SK-N-SH treated with all-trans-retinoic acid at 6 μM for 48 hours (cell line): ENCODE measurements around the gene SH3BP4.

Experiments
- ATAC-seq: fragments of 200-7000 bp; cut with Tn5 transposase; 3 replicates; pipeline ENCODE4 v1.9.1; 2020; ENCODE audit warnings: mild to moderate bottlenecking, moderate library complexity
- ARNTL ChIP-seq: fragments of 450-650 bp; formaldehyde crosslinking; IDR thresholded peaks from 2 replicates; pipeline ENCODE4 v1.5.0; 2020; ENCODE audit warnings: low read depth, mild to moderate bottlenecking, moderate library complexity, borderline replicate concordance
- BACH2 ChIP-seq: fragments of 250-450 bp; sonication (Bioruptor Pico); IDR thresholded peaks from 2 replicates; pipeline ENCODE4 v1.9.0; 2021; ENCODE audit warnings: mild to moderate bottlenecking, borderline replicate concordance
- CSDC2 ChIP-seq: fragments of 250-450 bp; sonication (Bioruptor Pico); IDR thresholded peaks from 2 replicates; pipeline ENCODE4 v1.5.0; 2020; ENCODE audit warnings: mild to moderate bottlenecking, moderate library complexity
- CSRNP3 ChIP-seq: fragments of 250-450 bp; sonication (Bioruptor Pico); IDR thresholded peaks from 2 replicates; pipeline ENCODE4 v1.5.1; 2021; ENCODE audit warnings: mild to moderate bottlenecking, moderate library complexity
- ESRRG ChIP-seq: fragments of 250-450 bp; sonication (Bioruptor Pico); IDR thresholded peaks from 2 replicates; pipeline ENCODE4 v1.6.1; 2021; ENCODE audit warnings: mild to moderate bottlenecking
- GLIS3 ChIP-seq: fragments of 250-450 bp; sonication (Bioruptor Pico); IDR thresholded peaks from 2 replicates; pipeline ENCODE4 v1.5.0; 2020; ENCODE audit warnings: mild to moderate bottlenecking, moderate library complexity
- ISL1 ChIP-seq: fragments of 250-450 bp; sonication (Bioruptor Pico); IDR thresholded peaks from 2 replicates; pipeline ENCODE4 v2.1.2; 2022; ENCODE audit warnings: mild to moderate bottlenecking, moderate library complexity
- OSR1 ChIP-seq: fragments of 250-450 bp; sonication (Bioruptor Pico); IDR thresholded peaks from 2 replicates; pipeline ENCODE4 v1.8.0; 2022; ENCODE audit warnings: moderate library complexity, mild to moderate bottlenecking, inconsistent platforms
- PATZ1 ChIP-seq: fragments of 250-450 bp; sonication (Bioruptor Pico); IDR thresholded peaks from 2 replicates; pipeline ENCODE4 v1.8.0; 2020; ENCODE audit warnings: mild to moderate bottlenecking, moderate library complexity, borderline replicate concordance
- PPARA ChIP-seq: fragments of 250-450 bp; sonication (Bioruptor Pico); IDR thresholded peaks from 2 replicates; pipeline ENCODE4 v1.5.0; 2020; ENCODE audit warnings: mild to moderate bottlenecking, borderline replicate concordance
- RARB ChIP-seq: fragments of 250-450 bp; sonication (Bioruptor Pico); IDR thresholded peaks from 2 replicates; pipeline ENCODE4 v1.8.0; 2021; ENCODE audit warnings: mild to moderate bottlenecking, moderate library complexity
- SNAI2 ChIP-seq: fragments of 250-450 bp; sonication (Bioruptor Pico); IDR thresholded peaks from 2 replicates; pipeline ENCODE4 v1.5.0; 2020; ENCODE audit warnings: mild to moderate bottlenecking, moderate library complexity
- TCF4 ChIP-seq: fragments of 250-450 bp; sonication (Bioruptor Pico); IDR thresholded peaks from 2 replicates; pipeline ENCODE4 v1.8.0; 2021; ENCODE audit warnings: mild to moderate bottlenecking, moderate library complexity, borderline replicate concordance
- TOX ChIP-seq: fragments of 250-450 bp; sonication (Bioruptor Pico); IDR thresholded peaks from 2 replicates; pipeline ENCODE4 v1.8.0; 2021; ENCODE audit warnings: mild to moderate bottlenecking, moderate library complexity, borderline replicate concordance
- ZC3H10 ChIP-seq: fragments of 250-450 bp; sonication (Bioruptor Pico); IDR thresholded peaks from 2 replicates; pipeline ENCODE4 v1.5.1; 2021; ENCODE audit warnings: mild to moderate bottlenecking, moderate library complexity
- ZFP3 ChIP-seq: fragments of 250-450 bp; sonication (Bioruptor Pico); IDR thresholded peaks from 2 replicates; pipeline ENCODE4 v1.5.0; 2020; ENCODE audit warnings: mild to moderate bottlenecking, moderate library complexity
- ZFP30 ChIP-seq: fragments of 450-650 bp; formaldehyde crosslinking; IDR thresholded peaks from 2 replicates; pipeline ENCODE4 v1.5.0; 2022; ENCODE audit warnings: mild to moderate bottlenecking, moderate library complexity
- ZNF565 ChIP-seq: fragments of 450-650 bp; formaldehyde crosslinking; conservative IDR thresholded peaks from 2 replicates; pipeline ENCODE4 v1.5.0; 2020; ENCODE audit warnings: low read depth, mild to moderate bottlenecking, moderate library complexity
- ZNF70 ChIP-seq: fragments of 450-650 bp; formaldehyde crosslinking; IDR thresholded peaks from 2 replicates; pipeline ENCODE4 v1.5.0; 2020; ENCODE audit warnings: mild to moderate bottlenecking, moderate library complexity
- ZNF8 ChIP-seq: fragments of 450-650 bp; formaldehyde crosslinking; IDR thresholded peaks from 2 replicates; pipeline ENCODE4 v1.5.0; 2020; ENCODE audit warnings: mild to moderate bottlenecking, moderate library complexity
- TF ChIP-seq, protein P1 (sequence below): fragments of 250-450 bp; sonication (Bioruptor Pico); IDR thresholded peaks from 2 replicates; pipeline ENCODE4 v1.8.0; 2021; ENCODE audit warnings: low read depth, mild to moderate bottlenecking, moderate library complexity, borderline replicate concordance
- TF ChIP-seq, protein P2 (sequence below): fragments of 250-450 bp; sonication (Bioruptor Pico); IDR thresholded peaks from 2 replicates; pipeline ENCODE4 v1.5.1; 2020; ENCODE audit warnings: low read depth, mild to moderate bottlenecking, moderate library complexity
- TF ChIP-seq, protein P3 (sequence below): fragments of 250-450 bp; sonication (Bioruptor Pico); IDR thresholded peaks from 2 replicates; pipeline ENCODE4 v1.5.0; 2020; ENCODE audit warnings: mild to moderate bottlenecking, moderate library complexity

Gene SH3BP4

GRCh38 chr2:234932591-234933168, 19.1 kb upstream of the SH3BP4 start:
- TF ChIP-seq ARNTL (CRISPR knock-in tag) (no peak), GLIS3 (CRISPR knock-in tag) (no peak), ZFP3 (CRISPR knock-in tag) (no peak), TCF4 (CRISPR knock-in tag) (no peak), SNAI2 (CRISPR knock-in tag) (no peak), CSRNP3 (CRISPR knock-in tag) (no peak), RARB (CRISPR knock-in tag) (no peak), ZFP30 (CRISPR knock-in tag) (no peak), BACH2 (no peak), PATZ1 (CRISPR knock-in tag) (no peak), ZNF8 (CRISPR knock-in tag) (no peak), OSR1 (CRISPR knock-in tag) (no peak), TOX (CRISPR knock-in tag) (no peak), ZC3H10 (CRISPR knock-in tag) (no peak), ESRRG (no peak)
- TF ChIP-seq, protein P1, sequence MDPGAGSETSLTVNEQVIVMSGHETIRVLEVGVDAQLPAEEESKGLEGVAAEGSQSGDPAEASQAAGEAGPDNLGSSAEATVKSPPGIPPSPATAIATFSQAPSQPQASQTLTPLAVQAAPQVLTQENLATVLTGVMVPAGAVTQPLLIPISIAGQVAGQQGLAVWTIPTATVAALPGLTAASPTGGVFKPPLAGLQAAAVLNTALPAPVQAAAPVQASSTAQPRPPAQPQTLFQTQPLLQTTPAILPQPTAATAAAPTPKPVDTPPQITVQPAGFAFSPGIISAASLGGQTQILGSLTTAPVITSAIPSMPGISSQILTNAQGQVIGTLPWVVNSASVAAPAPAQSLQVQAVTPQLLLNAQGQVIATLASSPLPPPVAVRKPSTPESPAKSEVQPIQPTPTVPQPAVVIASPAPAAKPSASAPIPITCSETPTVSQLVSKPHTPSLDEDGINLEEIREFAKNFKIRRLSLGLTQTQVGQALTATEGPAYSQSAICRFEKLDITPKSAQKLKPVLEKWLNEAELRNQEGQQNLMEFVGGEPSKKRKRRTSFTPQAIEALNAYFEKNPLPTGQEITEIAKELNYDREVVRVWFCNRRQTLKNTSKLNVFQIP (CRISPR knock-in tag): no peak
- TF ChIP-seq, protein P2, sequence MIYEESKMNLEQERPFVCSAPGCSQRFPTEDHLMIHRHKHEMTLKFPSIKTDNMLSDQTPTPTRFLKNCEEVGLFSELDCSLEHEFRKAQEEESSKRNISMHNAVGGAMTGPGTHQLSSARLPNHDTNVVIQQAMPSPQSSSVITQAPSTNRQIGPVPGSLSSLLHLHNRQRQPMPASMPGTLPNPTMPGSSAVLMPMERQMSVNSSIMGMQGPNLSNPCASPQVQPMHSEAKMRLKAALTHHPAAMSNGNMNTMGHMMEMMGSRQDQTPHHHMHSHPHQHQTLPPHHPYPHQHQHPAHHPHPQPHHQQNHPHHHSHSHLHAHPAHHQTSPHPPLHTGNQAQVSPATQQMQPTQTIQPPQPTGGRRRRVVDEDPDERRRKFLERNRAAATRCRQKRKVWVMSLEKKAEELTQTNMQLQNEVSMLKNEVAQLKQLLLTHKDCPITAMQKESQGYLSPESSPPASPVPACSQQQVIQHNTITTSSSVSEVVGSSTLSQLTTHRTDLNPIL (CRISPR knock-in tag): no peak
- TF ChIP-seq, all 23 proteins: peak for 0
- ATAC-seq: no peak

- ATAC-seq: no peak
- no peak for TF ChIP-seq ZFP30 (CRISPR knock-in tag)
- no peak for TF ChIP-seq PPARA (CRISPR knock-in tag)
- no peak for TF ChIP-seq OSR1 (CRISPR knock-in tag)
- TF ChIP-seq GLIS3 (CRISPR knock-in tag): no peak
- no peak for TF ChIP-seq ISL1 (CRISPR knock-in tag)
- no peak for TF ChIP-seq CSDC2 (CRISPR knock-in tag)
Observed at GRCh38 chr2:234935311-234935710, 16.5 kb upstream of the SH3BP4 start.

GRCh38 chr2:234939576-234939975, 12.2 kb upstream of the SH3BP4 start:
- ATAC-seq: peak; percentile 19; the same call in 2 of the 3 replicates

More at GRCh38 chr2:234939576-234939975, 12.2 kb upstream of the SH3BP4 start:
- TF ChIP-seq GLIS3 (CRISPR knock-in tag): no peak
- TF ChIP-seq, protein P2 (CRISPR knock-in tag): no peak
- TF ChIP-seq ARNTL (CRISPR knock-in tag): no peak
- no peak for TF ChIP-seq ISL1 (CRISPR knock-in tag)
- TF ChIP-seq, protein P1 (CRISPR knock-in tag): no peak
- no peak for TF ChIP-seq ZNF565 (CRISPR knock-in tag)
- no peak for TF ChIP-seq OSR1 (CRISPR knock-in tag)
- TF ChIP-seq ZFP3 (CRISPR knock-in tag): no peak
- no peak for TF ChIP-seq SNAI2 (CRISPR knock-in tag)
- TF ChIP-seq TCF4 (CRISPR knock-in tag): no peak
- TF ChIP-seq BACH2: no peak
- TF ChIP-seq, protein P3, sequence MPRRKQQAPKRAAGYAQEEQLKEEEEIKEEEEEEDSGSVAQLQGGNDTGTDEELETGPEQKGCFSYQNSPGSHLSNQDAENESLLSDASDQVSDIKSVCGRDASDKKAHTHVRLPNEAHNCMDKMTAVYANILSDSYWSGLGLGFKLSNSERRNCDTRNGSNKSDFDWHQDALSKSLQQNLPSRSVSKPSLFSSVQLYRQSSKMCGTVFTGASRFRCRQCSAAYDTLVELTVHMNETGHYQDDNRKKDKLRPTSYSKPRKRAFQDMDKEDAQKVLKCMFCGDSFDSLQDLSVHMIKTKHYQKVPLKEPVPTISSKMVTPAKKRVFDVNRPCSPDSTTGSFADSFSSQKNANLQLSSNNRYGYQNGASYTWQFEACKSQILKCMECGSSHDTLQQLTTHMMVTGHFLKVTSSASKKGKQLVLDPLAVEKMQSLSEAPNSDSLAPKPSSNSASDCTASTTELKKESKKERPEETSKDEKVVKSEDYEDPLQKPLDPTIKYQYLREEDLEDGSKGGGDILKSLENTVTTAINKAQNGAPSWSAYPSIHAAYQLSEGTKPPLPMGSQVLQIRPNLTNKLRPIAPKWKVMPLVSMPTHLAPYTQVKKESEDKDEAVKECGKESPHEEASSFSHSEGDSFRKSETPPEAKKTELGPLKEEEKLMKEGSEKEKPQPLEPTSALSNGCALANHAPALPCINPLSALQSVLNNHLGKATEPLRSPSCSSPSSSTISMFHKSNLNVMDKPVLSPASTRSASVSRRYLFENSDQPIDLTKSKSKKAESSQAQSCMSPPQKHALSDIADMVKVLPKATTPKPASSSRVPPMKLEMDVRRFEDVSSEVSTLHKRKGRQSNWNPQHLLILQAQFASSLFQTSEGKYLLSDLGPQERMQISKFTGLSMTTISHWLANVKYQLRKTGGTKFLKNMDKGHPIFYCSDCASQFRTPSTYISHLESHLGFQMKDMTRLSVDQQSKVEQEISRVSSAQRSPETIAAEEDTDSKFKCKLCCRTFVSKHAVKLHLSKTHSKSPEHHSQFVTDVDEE: no peak
- no peak for TF ChIP-seq TOX (CRISPR knock-in tag)
- no peak for TF ChIP-seq ZNF70 (CRISPR knock-in tag)
- no peak for TF ChIP-seq PATZ1 (CRISPR knock-in tag)
